ENCODE data around the gene AKAP13.
"Not testable (repeated sequence)": the region's sequence is repeated elsewhere in the genome, so short reads cannot be mapped to it uniquely, and the experiment has no call there.

The AKAP13 gene

GRCh38 chr15:85636351-85636750 lies 255.9 kb downstream of the AKAP13 start:
- DNase-seq, result no peak

- no peak for DNase-seq
Observed at GRCh38 chr15:85639752-85640381, 259.5 kb downstream of the AKAP13 start.

DNA sequence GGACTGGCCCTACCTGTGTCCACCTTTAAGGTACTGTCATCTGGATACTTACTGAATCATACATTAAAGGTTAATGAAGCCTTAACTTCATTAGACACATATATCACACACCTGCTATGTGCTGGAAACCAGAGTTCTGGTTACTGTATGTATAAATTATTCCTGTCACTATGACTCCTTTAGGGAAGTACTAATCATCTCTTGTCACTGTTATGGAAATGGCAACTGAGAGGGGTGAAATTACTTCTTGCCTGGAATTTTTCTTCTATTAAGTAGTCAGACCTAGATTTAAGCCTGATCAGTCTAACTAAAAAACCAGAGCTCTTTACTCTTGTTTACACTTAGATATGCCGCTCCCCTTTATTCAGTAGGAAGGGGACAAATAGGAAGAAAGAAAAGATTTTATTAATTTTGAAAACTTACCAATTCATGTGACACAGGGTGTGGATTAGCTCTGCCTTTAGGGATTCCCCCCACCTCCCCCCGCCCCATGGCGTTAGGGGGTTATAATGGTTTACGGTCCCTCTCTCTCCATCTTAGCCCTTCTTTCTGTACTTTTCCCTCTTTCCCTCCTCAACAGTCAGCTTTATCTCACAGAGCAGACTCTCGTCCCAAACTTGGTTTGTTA lies 261.8 kb downstream of the AKAP13 start:
- no peak for DNase-seq

DNA sequence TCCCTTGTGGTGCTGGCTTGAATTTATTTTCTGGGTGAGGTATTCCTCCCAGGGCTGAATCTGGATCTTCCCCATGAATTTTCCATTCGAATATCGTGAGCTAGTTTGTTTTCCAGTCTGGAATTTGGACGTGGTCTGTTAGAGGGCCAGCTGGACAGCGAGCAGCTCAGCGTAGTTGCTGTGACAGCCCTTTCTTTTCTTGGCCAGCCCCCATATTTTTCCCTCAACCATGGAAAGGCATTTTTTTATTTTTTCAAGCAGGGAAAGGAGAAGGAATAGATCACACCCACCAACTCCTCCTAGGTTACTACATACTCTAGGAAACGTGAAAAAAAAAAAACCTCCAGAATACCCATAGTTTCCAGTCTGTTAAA lies 262.3 kb downstream of the AKAP13 start:
- DNase-seq, result no peak

DNA sequence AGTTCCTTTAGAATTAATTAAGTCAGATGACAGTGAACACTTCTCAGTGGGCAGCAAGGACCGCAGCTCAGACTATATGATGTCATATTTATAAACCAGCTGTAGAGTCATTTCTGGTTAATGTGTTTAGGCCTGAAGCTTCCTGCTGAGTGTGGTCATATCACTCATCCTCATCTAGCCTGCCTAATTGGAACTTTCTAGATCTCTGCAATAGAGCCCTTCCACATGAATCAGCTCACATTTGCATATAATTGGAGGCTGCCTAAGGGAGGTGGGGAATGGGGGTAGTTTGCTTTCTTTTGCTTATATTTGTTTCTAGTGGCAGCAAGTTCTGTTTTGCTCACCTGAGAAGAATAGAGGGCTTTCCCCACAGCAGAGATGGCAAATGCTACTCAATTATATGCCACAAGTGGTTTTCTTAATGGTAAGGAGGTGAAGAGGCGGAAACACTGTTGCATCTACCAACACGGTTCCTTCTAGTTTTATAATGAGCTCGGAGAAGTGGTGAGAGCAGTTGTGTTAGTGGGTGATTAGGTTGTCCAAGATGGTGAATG lies 266.2 kb downstream of the AKAP13 start:
- DNase-seq, result no peak

GRCh38 chr15:85649372-85649771 lies 269.0 kb downstream of the AKAP13 start:
- DNase-seq, result peak; percentile 1

DNA sequence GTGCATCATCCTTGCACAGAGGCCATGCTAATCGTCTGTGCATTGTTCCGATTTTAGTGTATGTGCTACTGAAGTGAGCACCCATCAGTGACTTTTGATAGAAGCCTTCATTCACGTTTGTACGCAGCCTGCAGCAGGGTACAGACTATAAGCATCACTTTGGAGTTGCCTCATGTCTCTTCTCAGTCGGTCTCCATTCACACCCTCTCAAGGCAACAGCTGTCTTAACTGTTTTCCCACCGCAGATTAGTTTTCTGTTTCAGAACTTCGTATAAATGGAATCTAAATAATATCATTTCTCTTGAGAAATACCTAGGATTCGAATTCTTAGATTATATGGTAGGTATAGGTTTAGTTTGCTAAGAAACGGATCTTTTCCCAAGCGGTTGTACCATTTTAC lies 271.1 kb downstream of the AKAP13 start:
- DNase-seq, result no peak

- DNase-seq, result no peak
Observed at GRCh38 chr15:85652457-85652856, 272.1 kb downstream of the AKAP13 start.

- DNase-seq, result no peak
Observed at GRCh38 chr15:85657132-85657531, 276.7 kb downstream of the AKAP13 start.

- DNase-seq, result no peak
Observed at GRCh38 chr15:85658816-85659215, 278.4 kb downstream of the AKAP13 start.

- no peak for DNase-seq
Observed at GRCh38 chr15:85661859-85662258, 281.5 kb downstream of the AKAP13 start.

GRCh38 chr15:85665677-85666076 lies 285.3 kb downstream of the AKAP13 start:
- not testable (repeated sequence) for DNase-seq

DNA sequence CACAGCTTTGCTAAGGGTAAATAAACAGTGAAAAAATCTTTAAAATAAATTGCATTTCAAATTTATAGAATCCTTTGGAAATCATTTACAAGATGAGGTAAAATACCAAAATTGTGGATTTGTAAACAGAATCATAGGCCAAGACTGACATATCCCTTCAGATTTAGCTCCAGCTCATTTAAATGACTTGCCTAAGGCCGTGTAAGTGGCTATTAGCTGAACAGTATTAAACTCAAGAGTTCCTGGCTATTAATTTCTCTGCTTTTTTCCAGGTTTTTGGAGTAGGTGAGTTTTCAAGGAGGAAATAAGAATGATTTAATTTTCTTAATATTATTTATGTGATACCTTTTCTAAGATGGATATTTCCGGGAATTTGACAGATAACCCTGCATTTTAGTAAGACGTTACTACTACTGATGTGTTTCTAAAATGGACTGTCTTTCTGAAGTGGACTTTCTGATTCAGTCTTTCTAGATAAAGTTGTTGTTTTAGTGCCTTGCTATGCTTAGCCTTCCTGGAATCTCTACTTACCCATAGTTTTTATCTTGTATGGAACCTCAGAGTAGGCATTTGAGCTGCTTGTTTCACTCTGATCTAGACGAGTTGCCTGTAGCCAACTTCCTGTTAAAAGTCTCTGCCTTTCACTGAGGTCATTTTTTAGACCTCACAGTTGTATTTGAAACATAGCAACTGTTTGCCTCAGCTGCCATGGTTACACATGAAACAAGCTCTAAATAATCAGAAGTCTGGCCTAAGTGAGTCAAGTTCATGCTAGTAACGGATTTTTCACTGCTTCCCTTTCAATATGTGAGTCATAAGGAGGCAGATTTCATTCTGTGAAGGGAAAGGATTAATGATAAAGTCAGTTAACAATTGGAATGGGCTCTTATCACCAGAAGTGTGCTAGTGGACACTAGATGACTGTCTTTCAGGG lies 287.4 kb downstream of the AKAP13 start:
- no peak for DNase-seq

- DNase-seq, result no peak
Observed at GRCh38 chr15:85671156-85671555, 290.8 kb downstream of the AKAP13 start.

GRCh38 chr15:85672332-85673084 lies 292.1 kb downstream of the AKAP13 start:
- DNase-seq, result no peak

DNA sequence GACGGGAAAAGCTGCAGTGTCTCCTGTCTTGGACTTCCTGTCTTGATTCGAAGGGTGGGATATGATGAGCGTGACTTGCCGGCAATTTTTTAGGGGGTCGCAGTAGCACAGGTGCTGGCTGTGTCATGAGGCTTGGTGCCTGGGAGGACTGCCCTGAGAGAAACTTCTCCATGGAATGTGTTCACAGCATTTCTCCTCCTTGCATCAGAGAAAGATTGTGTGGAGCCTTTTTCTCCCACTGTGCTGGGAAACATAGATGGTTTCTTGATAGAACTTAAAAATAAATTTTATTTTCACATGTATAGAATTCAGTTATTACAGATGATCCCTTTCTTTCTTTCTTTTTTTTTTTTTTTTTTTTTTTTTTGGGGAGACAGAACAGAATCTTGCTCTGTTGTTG lies 292.9 kb downstream of the AKAP13 start:
- no peak for DNase-seq

DNA sequence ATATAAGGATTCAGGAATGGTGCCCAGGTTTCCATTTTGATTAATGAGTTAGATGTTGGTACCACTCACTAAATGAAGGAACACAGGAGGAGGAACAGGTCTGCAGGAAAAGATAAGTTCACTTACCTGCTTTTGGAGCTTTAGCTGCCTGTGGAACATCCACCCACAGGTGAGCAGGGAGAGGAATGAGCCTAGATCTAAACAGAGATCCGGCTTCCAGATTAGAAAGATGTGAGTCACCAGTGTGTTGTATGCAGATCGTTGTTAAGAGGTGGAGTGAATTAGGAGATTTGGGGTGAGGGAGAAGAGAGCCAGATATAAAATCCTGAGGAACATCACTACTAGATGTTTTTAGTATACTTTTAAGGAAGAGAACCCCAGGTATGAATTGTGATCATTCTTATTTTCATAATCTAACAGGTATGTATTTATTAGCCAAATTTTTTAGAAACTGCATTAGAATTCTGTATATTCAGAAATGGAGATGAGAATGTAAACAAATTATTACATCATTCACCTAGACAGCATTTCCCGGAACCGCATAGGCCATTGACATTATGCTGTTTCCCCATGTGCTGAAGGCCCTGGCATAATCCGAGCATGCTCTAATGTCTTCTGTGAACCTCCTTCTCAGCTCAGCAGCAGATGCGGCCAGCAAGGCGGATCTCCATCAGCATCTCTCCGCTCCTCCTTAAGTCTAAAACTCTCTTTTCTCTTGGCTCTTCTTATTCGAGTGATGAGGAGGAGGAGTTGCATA lies 296.1 kb downstream of the AKAP13 start:
- DNase-seq, result no peak

- DNase-seq, result no peak
Observed at GRCh38 chr15:85679231-85679630, 298.8 kb downstream of the AKAP13 start.

GRCh38 chr15:85681386-85681785 lies 301.0 kb downstream of the AKAP13 start:
- no peak for DNase-seq

DNA sequence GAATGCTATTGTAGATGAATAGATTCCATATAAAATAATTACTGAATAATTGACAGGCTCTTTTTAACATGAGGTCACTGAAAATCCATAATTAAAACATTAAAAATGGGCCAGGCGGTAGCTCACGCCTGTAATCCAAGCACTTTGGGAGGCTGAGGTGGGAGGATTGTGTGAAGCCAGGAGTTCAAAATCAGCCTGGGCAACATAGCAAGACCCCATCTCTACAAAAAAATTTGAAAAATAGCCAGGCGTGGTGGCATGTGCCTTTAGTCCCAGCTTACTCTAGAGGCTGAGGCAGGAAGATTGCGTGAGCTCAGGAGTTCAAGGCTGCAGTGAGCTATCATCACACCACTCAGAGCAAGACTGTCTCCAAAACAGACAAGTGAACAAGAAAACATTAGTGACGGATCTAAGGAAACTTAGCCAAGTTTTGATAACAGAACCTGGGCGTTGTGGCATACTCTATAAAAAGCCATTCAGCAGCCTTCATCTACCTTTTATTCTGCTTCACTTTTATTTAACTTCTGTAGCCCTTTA lies 303.8 kb downstream of the AKAP13 start:
- DNase-seq, result no peak

GRCh38 chr15:85685356-85685755 lies 305.0 kb downstream of the AKAP13 start:
- DNase-seq, result no peak

DNA sequence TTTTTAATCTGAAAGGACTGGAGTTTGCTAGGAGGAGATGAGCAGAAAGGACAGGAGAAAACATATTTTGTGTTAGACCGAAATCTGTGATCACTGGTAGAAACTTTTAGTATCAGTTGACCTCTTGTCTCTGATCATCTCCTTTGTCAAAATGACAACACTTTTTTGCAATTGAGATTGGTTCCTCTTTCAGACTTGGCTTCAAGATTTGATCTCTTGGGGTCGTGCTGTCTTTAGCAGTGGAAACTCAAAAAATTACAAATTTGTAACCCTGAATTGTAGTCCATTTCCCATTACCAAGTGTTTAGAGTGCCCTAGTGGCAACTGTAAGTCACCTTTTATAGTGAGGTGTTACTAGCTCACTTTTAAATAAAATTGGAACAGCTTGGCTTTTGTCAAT lies 306.9 kb downstream of the AKAP13 start:
- DNase-seq, result no peak

Data from SHP77 treated with DMSO at 0.1 percent for 48 hours (cell line).